ENCODE results near the gene CCDC3.

CCDC3 gene

GRCh38 chr10:12922117-12922900 lies 79.2 kb downstream of the CCDC3 start:
- no peak for DNase-seq (ENCODE audit: low read depth)

DNA sequence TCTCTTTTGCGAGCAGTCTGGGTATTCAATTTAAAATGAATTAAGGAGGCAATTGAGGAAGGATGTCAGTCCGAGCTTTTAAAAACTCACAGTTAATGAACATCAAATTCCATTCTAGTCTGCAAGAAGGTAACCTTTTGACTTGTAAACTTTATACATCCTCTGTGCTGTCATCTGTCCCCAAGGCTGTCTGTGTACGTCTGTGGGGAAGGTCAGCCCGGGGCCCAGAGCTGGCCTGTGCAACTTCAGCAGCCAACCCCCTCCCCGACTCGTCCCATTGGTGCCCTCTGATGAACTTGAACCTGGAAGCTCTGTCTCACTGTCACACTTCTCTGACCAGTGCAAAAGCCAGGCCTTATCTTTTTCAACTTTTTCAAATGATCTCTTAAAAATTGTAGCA lies 80.3 kb downstream of the CCDC3 start:
- no peak for DNase-seq (ENCODE audit: low read depth)

GRCh38 chr10:12919574-12919973 lies 81.9 kb downstream of the CCDC3 start:
- DNase-seq (ENCODE audit: low read depth) = no peak

DNA sequence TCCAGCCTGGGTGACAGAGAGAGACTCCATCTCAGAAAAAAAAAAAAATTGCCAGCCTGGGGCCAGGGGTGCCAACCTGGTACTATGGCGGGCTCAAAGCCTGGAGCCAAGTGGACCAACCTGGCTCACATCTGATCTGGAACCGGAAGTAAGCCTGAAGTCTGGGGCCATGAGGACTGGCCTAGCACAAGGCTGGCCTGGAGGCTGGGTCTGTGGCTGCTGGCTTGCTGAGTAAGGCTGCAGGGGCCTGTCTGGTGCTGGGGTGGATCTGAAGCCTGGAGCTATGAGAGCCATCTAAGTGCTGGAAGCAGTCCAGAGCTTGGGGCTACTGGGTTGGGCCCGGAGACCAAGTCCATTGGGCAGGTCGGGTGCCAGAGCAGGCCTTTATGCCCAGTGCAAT lies 84.9 kb downstream of the CCDC3 start:
- DNase-seq (ENCODE audit: low read depth) = no peak

DNA sequence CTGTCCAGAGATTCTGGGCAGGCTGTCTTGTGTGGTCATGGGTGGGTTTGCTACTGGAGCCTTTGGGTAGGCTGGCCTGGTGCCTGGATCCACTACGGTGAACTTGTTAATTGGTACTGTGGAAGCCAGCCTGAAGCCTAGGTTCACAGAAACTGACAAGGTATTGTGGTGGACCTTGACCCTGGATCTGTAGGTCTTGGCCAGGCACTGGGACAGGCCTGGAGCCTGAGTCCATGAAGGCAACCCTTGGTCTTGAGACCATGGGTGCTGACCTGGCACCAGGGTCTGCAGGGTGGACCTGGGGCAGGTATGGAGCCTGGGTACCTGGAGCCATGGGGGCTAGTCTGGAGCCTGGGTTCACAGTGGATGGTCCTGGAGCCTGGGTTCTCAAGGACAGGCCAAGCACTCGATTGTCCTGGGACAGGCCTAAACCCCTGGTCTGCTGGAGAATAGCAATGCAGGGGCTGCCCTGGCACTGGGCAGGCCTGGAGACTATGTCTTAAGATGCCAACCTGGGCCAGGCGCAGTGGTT lies 85.8 kb downstream of the CCDC3 start:
- DNase-seq (ENCODE audit: low read depth) = no peak

- no peak for DNase-seq (ENCODE audit: low read depth)
Measured at GRCh38 chr10:12914111-12914510, 87.4 kb downstream of the CCDC3 start.

DNA sequence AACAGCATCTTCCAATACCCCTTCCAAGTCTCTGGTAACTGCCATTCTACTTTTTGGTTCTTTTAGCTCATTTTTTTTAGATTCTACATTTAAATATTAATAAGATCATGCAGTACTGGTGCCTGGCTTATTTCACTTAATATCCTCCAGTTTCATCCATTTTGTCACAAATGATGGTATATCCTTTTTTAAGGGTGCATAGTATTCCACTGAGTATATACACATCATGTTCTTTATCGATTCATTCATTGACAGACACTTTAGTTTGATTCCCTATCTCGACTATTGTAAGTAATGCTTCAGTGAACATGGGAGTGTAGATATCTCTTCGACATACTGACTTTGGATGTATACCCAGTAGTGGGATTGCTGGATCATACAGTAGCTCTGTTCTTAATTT lies 89.7 kb downstream of the CCDC3 start:
- DNase-seq (ENCODE audit: low read depth) = no peak

- DNase-seq (ENCODE audit: low read depth) = no peak
Measured at GRCh38 chr10:12910835-12911234, 90.7 kb downstream of the CCDC3 start.

- DNase-seq (ENCODE audit: low read depth) = no peak
Measured at GRCh38 chr10:12909836-12910185, 91.7 kb downstream of the CCDC3 start.

GRCh38 chr10:12909182-12909835 lies 92.2 kb downstream of the CCDC3 start:
- no peak for DNase-seq (ENCODE audit: low read depth)

DNA sequence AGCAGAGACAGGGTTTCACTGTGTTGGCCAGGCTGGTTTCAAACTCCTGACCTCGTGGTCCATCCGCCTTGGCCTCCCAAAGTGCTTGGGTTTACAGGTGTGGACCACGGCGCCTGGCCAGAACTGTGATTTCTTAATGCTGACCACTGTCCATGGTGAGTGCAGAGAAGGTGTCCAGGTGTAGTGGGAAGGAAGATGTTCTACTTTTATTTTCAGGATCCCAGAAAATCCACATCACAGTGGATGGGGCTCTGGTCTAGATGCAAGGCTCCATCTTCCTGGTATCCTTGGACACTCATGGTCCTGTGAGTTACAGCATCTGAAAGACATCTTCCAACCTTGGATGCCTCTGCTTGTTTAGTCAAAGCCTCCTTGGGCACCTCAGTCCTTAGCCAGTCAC lies 92.7 kb downstream of the CCDC3 start:
- no peak for DNase-seq (ENCODE audit: low read depth)

- DNase-seq (ENCODE audit: low read depth) = no peak
Measured at GRCh38 chr10:12907656-12908055, 93.9 kb downstream of the CCDC3 start.

- DNase-seq (ENCODE audit: low read depth) = no peak
Measured at GRCh38 chr10:12906051-12906541, 95.4 kb downstream of the CCDC3 start.

DNA sequence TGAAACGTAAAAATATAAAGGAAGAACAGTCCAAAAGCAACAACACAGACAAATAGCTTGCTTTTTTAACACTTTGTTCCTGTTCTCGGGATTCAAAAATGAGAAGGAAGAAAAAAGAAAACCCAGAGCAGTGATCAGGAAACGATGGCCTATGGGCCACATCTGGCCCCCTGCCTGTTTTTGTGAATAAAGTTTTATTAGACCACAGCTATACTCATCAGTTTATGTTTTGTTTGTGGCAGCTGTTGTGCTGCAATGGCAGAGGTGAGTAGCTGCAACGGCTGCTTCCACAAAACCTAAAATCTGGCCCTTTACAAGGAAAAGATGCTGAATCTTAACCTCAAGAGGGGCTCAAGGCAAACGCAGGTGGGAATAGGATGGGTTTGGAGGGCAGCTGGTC lies 96.4 kb downstream of the CCDC3 start:
- DNase-seq (ENCODE audit: low read depth) = no peak

DNA sequence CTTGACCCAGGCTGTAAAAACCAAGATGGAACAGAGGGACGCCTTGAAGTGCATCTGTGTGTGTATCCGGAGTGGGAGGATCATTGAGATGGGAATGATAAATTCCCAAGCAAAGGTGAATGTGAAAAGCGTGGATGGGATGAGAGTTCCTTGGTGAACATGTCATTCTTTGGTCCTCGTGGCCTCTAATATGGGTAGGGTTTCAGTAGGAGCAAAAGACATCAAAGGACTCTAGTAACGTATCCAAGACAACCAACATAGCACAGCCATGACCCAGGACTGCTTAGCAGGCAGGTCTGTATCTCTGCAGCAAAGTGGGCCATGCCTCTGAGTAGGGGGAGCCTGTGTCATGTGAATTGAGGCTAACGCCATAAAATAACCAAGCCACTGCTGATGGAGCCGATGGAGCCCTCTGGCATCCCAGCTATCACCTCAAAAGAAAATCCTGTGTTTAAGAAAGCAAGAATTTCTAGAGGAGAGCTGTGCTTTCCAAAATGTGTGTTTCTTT lies 98.6 kb downstream of the CCDC3 start:
- DNase-seq (ENCODE audit: low read depth) = no peak

GRCh38 chr10:12902135-12902572 lies 99.4 kb downstream of the CCDC3 start:
- no peak for DNase-seq (ENCODE audit: low read depth)

DNA sequence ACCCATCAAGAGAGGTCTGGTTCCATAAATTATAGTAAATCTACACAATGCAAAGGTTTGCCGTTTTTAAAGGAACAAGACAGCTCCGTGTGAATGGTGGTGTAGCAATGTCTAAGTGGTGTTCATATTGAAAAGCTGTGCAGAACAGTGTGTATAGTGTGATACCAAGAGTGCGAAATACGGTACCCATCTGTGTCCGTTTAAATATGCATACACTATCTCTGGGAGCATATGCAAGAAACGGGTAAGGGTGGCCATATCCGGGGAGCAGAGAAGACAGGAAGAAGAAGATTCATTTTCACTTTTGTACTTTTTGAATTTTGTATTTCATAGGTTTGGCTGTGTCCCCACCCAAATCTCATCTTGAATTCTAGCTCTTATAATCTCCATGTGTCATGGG lies 102.0 kb downstream of the CCDC3 start:
- no peak for DNase-seq (ENCODE audit: low read depth)

- no peak for DNase-seq (ENCODE audit: low read depth)
Measured at GRCh38 chr10:12898271-12898670, 103.2 kb downstream of the CCDC3 start.

DNA sequence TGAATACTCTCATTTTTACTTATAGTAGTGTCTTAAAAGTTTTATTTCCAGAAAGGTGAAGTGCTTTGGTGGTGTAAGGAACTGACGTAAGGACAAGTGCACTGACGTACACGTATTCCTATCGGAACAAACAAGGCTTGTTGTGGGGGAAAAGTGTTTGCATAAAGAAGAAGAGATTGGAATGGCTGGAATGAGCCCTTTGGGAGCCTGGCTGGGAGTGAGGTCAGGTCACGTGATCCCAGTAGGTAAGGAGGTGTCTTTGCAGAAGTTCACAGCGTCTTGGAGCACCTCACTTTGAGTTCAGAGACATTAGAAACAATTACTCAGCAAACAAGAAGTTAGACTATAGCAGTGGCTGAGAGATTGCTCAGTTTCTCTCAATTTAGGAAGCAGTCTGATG lies 104.2 kb downstream of the CCDC3 start:
- DNase-seq (ENCODE audit: low read depth) = no peak

DNA sequence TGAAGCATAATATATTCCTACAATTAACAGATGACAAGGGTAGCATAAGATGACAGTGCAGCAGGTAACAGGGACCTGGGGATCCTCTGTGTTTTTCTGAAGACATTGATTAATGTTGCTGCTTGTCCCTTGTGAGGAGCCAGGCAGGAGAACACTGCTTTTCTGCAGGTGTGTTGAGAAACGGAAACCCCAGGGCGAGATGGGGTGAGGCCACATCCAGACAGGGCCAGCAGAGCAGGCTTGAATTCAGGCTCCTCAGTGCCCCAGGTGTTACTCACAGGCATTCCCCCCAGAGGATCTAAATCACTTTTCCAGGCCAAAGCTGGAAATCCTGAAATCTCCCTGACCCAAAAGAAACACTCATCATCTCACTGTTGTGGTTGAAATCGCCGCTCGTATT lies 105.3 kb downstream of the CCDC3 start:
- no peak for DNase-seq (ENCODE audit: low read depth)

DNA sequence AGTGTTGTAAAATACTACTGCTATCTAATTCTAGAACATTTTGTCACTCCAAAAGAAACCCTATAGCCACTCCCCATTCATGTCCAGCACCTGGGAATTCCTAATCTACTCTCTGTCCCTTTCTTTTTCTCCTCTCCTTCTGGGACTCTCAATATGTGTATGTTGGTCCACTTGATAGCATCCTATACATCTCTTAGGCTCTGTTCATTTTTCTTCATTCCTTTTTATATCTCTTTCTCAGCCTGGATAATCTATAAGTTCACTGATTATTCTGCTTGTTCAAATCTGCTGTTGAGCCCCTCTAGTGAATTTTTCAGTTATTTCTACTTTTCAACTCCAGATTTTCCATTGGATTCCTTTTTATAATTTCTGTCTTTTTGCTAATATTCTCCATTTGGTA lies 108.6 kb downstream of the CCDC3 start:
- no peak for DNase-seq (ENCODE audit: low read depth)

GRCh38 chr10:12890958-12891357 lies 110.6 kb downstream of the CCDC3 start:
- DNase-seq (ENCODE audit: low read depth) = no peak

DNA sequence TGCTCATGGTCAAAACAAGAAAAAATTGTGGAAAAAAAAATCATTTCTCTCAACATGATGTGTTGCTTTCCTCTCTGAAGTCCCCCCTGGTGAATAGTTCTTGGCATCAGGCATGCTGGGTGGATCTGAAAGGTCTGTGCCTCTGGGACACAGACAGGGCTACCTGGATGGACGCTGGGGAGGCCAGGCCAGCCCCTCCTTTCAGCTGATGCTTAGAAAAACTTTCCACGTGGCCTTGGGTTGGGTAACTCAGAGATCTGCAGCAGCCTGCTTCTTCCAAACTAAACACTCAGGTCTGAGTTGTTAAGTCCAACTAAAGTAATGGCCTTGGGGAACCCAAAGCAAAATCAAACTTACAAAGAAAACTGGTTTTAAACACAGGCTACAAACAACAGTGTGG lies 113.0 kb downstream of the CCDC3 start:
- no peak for DNase-seq (ENCODE audit: low read depth)

All from stimulated activated CD8-positive, alpha-beta memory T cell treated with anti-CD3 and anti-CD28 coated beads, Interleukin-12 subunit alpha, Interleukin-12 subunit beta, amount 100 ng/mL, for 4 hours (primary cell).